HEK293T (cell line): Measurements from ENCODE around the gene ABCA4.

Source experiments
- ARNT ChIP-seq: fragments of 450-650 bp; IDR thresholded peaks from 2 replicates; pipeline ENCODE4 v1.6.1; 2017; ENCODE audit warnings: mild to moderate bottlenecking
- BHLHE40 ChIP-seq: fragments of 450-650 bp; IDR thresholded peaks from 2 replicates; pipeline ENCODE4 v1.6.1; 2016; ENCODE audit warnings: mild to moderate bottlenecking, moderate library complexity, borderline replicate concordance
- CTBP1 ChIP-seq: fragments of 450-650 bp; IDR thresholded peaks from 2 replicates; pipeline ENCODE4 v1.6.1; 2016; ENCODE audit warnings: borderline replicate concordance
- ELF4 ChIP-seq: fragments of 450-650 bp; IDR thresholded peaks from 2 replicates; pipeline ENCODE4 v1.6.1; 2017; ENCODE audit warnings: antibody characterized with exemption
- FOXA1 ChIP-seq: fragments of 450-650 bp; IDR thresholded peaks from 2 replicates; pipeline ENCODE4 v1.6.1; 2016; ENCODE audit warnings: mild to moderate bottlenecking
- FOXK2 ChIP-seq: fragments of 450-650 bp; IDR thresholded peaks from 2 replicates; pipeline ENCODE4 v1.6.1; 2016; ENCODE audit warnings: mild to moderate bottlenecking
- FOXM1 ChIP-seq: fragments of 450-650 bp; IDR thresholded peaks from 2 replicates; pipeline ENCODE4 v1.6.1; 2017; ENCODE audit warnings: mild to moderate bottlenecking, borderline replicate concordance
- HDGF ChIP-seq: fragments of 450-650 bp; IDR thresholded peaks from 2 replicates; pipeline ENCODE4 v1.6.1; 2017; ENCODE audit warnings: antibody characterized with exemption, borderline replicate concordance
- NFRKB ChIP-seq: fragments of 450-650 bp; IDR thresholded peaks from 2 replicates; pipeline ENCODE4 v1.6.1; 2016; ENCODE audit warnings: mild to moderate bottlenecking, moderate library complexity
- SP1 ChIP-seq: fragments of 450-650 bp; IDR thresholded peaks from 2 replicates; pipeline ENCODE4 v1.6.1; 2017
- TARDBP ChIP-seq: fragments of 450-650 bp; IDR thresholded peaks from 2 replicates; pipeline ENCODE4 v1.6.1; 2016
- ZNF384 ChIP-seq: fragments of 450-650 bp; IDR thresholded peaks from 2 replicates; pipeline ENCODE4 v1.6.1; 2016
- TF ChIP-seq, protein P1 (sequence below): fragments of 450-650 bp; IDR thresholded peaks from 2 replicates; pipeline ENCODE4 v1.6.1; 2016

DNA sequence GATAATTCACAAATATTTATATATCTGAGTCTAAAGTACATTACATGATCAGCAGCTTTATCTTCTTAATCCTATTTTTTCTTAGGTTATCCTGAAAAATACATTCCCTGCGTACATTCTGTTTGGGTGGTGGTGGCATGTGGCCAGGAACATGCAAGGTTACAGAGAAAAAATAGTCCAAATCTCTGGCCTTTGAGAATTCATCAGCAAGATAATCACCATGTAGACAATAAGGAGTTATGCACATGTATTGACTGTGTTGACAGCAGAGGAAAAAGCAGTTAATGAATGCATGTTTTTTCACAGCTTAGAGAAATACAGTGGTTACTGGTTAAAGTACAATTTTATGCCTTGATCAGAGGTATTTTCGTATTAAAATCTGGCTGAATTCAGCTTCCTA is 49.0 kb downstream of the ABCA4 start:
- TF ChIP-seq ELF4 (no peak), SP1 (no peak), ARNT (no peak), TARDBP (no peak), FOXA1 (no peak), HDGF (no peak), FOXK2 (no peak), FOXM1 (no peak), CTBP1 (no peak), BHLHE40 (no peak), ZNF384 (no peak), NFRKB (no peak)
- TF ChIP-seq, protein P1, sequence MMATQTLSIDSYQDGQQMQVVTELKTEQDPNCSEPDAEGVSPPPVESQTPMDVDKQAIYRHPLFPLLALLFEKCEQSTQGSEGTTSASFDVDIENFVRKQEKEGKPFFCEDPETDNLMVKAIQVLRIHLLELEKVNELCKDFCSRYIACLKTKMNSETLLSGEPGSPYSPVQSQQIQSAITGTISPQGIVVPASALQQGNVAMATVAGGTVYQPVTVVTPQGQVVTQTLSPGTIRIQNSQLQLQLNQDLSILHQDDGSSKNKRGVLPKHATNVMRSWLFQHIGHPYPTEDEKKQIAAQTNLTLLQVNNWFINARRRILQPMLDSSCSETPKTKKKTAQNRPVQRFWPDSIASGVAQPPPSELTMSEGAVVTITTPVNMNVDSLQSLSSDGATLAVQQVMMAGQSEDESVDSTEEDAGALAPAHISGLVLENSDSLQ = no peak
